K562 (cell line): Measurements from ENCODE around the gene GPATCH4. TPM values are rescaled to one million over a fixed set of nuclear protein-coding genes. Genes with fewer than 3 reads are reported as not detected.

Experiments
- ATAC-seq: fragments of 200-7000 bp; cut with Tn5 transposase; 3 replicates; pipeline ENCODE4 v1.9.1; 2020; ENCODE audit warnings: moderate library complexity
- BruUV-seq: library from RNA; stranded (reverse); fragments of 400-500 nt; replicated peaks from 2 replicates; lab custom pipeline; 2021; lab: Mats Ljungman, UMichigan
- CTCF ChIA-PET: fragments of 300-600 bp; formaldehyde crosslinking; extraction: SDS; loops from one replicate; lab custom pipeline; 2021; ENCODE audit warnings: low intra/inter-chr PET ratio; lab: Yijun Ruan, JAX
- POLR2A ChIA-PET: fragments of 300-600, 350-650 bp; sonication (Branson Sonifier 250); formaldehyde crosslinking; extraction: SDS; loops from one replicate; lab custom pipeline; 2021; ENCODE audit warnings: antibody characterized with exemption, inconsistent platforms; lab: Yijun Ruan, JAX
- DNase-seq, 4 experiments: peaks; one replicate each; pipeline versions ENCODE4 v3.0.0 to v3.0.0-alpha.2; 2011 to 2018; ENCODE audit warnings: low spot score in 3 of 4, mixed read lengths in 3 of 4; ENCODE audit errors: extremely low read depth in 1 of 4
- FAIRE-seq: peaks from 2 replicates; lab custom pipeline; 2011; peaks lifted over from hg19 to GRCh38; lab: Jason Lieb, UNC
- H2AFZ ChIP-seq: 2 replicates; pipeline ENCODE4 v1.6.0; 2011; ENCODE audit warnings: low read depth, low read length, control low read depth, inconsistent platforms
- H3K27ac ChIP-seq: fragments of 200-600 bp; 3 replicates; pipeline ENCODE4 v1.8.0; 2011; ENCODE audit warnings: low read depth, mild to moderate bottlenecking, control low read depth, inconsistent platforms, low read length, moderate library complexity, mixed read lengths; ENCODE audit errors: extremely low read depth
- H3K27me3 ChIP-seq, 2 experiments: fragments of 300-600 bp in 1 of 2; 2 replicates in 1 of 2; 3 replicates in 1 of 2; pipeline versions ENCODE4 v1.6.0 to v1.8.0; 2011; ENCODE audit warnings: inconsistent platforms in 2 of 2, low read length in 2 of 2, mild to moderate bottlenecking in 1 of 2, mixed read lengths in 1 of 2, moderate library complexity in 1 of 2; ENCODE audit not compliant: control insufficient read depth in 2 of 2, insufficient read depth in 2 of 2
- H3K36me3 ChIP-seq: fragments of 300-600 bp; 3 replicates; pipeline ENCODE4 v1.8.0; 2011; ENCODE audit warnings: mild to moderate bottlenecking, low read length, inconsistent platforms; ENCODE audit not compliant: control insufficient read depth, insufficient read depth
- H3K4me1 ChIP-seq, 2 experiments: fragments of 200-600 bp in 1 of 2; replicated peaks in 1 of 2; 2 replicates in 1 of 2; 3 replicates in 1 of 2; pipeline versions ENCODE4 v1.5.1 to v1.8.0; 2011; ENCODE audit warnings: inconsistent platforms in 2 of 2, low read length in 2 of 2, mild to moderate bottlenecking in 1 of 2, mixed read lengths in 1 of 2, moderate library complexity in 1 of 2; ENCODE audit not compliant: control insufficient read depth in 2 of 2, insufficient read depth in 2 of 2
- H3K4me2 ChIP-seq: 2 replicates; pipeline ENCODE4 v1.6.1; 2011; ENCODE audit warnings: low read length, control low read depth, inconsistent platforms, mixed read lengths; ENCODE audit not compliant: insufficient read depth
- H3K4me3 ChIP-seq: fragments of 200-600 bp; sonication (generic), shearing (Covaris generic); 2 replicates; pipeline ENCODE4 v1.5.1; 2016; ENCODE audit warnings: control low read depth, inconsistent platforms
- H3K79me2 ChIP-seq: fragments of 200-600 bp; 3 replicates; pipeline ENCODE4 v1.8.0; 2011; ENCODE audit warnings: low read length, inconsistent platforms; ENCODE audit not compliant: control insufficient read depth, insufficient read depth
- H3K9ac ChIP-seq, 2 experiments: 2 replicates each; pipeline versions ENCODE4 v1.6.0 to v1.6.1; 2011; ENCODE audit warnings: low read depth in 2 of 2, low read length in 2 of 2, control low read depth in 1 of 2, inconsistent platforms in 1 of 2, mild to moderate bottlenecking in 1 of 2, mixed read lengths in 1 of 2; ENCODE audit not compliant: insufficient read depth in 1 of 2
- H3K9me1 ChIP-seq: one replicate; pipeline ENCODE4 v1.6.0; 2011; ENCODE audit warnings: inconsistent platforms, mild to moderate bottlenecking, low read length, moderate library complexity; ENCODE audit not compliant: control insufficient read depth, insufficient read depth
- H3K9me3 ChIP-seq: replicated peaks from 2 replicates; pipeline ENCODE4 v1.5.1; 2011; ENCODE audit warnings: low read depth, low read length, inconsistent platforms; ENCODE audit not compliant: control insufficient read depth, insufficient read depth
- H4K20me1 ChIP-seq: replicated peaks from 2 replicates; pipeline ENCODE4 v1.6.1; 2011; ENCODE audit warnings: low read length, inconsistent platforms, mixed read lengths; ENCODE audit not compliant: control insufficient read depth, insufficient read depth
- ETV5 ChIP-seq: sonication (generic); formaldehyde crosslinking; IDR thresholded peaks from 2 replicates; pipeline ENCODE4 v1.4.0; 2020; ENCODE audit warnings: low read depth, mild to moderate bottlenecking, missing genetic modification reagents
- MYNN ChIP-seq, 2 experiments: sonication (generic); formaldehyde crosslinking in 1 of 2; IDR thresholded peaks; 2 replicates each; pipeline versions ENCODE4 v1.5.0 to v1.6.1; 2016 to 2020; ENCODE audit warnings: antibody characterized with exemption in 1 of 2, missing genetic modification reagents in 1 of 2
- PYGO2 ChIP-seq: fragments of 450-650 bp; IDR thresholded peaks from 2 replicates; pipeline ENCODE4 v1.6.1; 2016; ENCODE audit warnings: mild to moderate bottlenecking, missing genetic modification characterization, moderate library complexity, missing compliant biosample characterization
- WGBS: fragments of 100-300 bp; shearing (Covaris generic); methylation state at CpG from one replicate; pipeline ENCODE4 v1.1.6; 2016; ENCODE audit warnings: low coverage, mixed read lengths; ENCODE audit not compliant: insufficient coverage; ENCODE audit errors: missing lambda C conversion rate; 5-methylcytosine and 5-hydroxymethylcytosine counted together
- in situ Hi-C: fragments of 300-500 bp; cut with MboI; formaldehyde crosslinking; loops from 4 replicates; pipeline ENCODE4 v1.15.0; 2018; ENCODE audit warnings: inconsistent platforms, mixed read lengths
- intact Hi-C: fragments of 100-400 bp; cut with micrococcal nuclease; formaldehyde crosslinking; loops from 2 replicates; pipeline ENCODE4 v1.14.2; 2022
- polyA plus RNA-seq, 8 experiments: library from polyadenylated mRNA; depleted of rRNA in 4 of 8; stranded (reverse) in 5 of 8; unstranded in 3 of 8; fragments of >200 nt; fragmentation: Nextera tagmentation in 2 of 8; fragmentation: Illumina TruSeq in 1 of 8; extraction: Ambion mirVana in 2 of 8; extraction: Trizol in 1 of 8; gene quantifications; 2 replicates each; pipeline versions ENCODE4 v1.2.1 to v1.2.3, GENCODE V29; 2011 to 2014; ENCODE audit warnings: inconsistent platforms in 1 of 8, missing spikeins in 1 of 8
- total RNA-seq, 7 experiments: library from RNA; depleted of rRNA in 6 of 7; stranded (reverse); fragments of >200 nt in 6 of 7; fragmentation: Illumina TruSeq in 2 of 7; extraction: Trizol in 2 of 7; gene quantifications; 2 replicates each; pipeline versions ENCODE4 v1.2.1 to v1.2.3, GENCODE V29; 2011 to 2021; ENCODE audit warnings: low replicate concordance in 1 of 7
- TF ChIP-seq, protein P1 (sequence below): sonication (generic); formaldehyde crosslinking; IDR thresholded peaks from 2 replicates; pipeline ENCODE4 v1.8.1; 2023; ENCODE audit warnings: mild to moderate bottlenecking, missing genetic modification reagents
- TF ChIP-seq, protein P2 (sequence below): fragments of 200-800 bp; sonication (Bioruptor generic); IDR thresholded peaks from 2 replicates; pipeline ENCODE4 v1.6.1; 2017; ENCODE audit warnings: missing genetic modification characterization, missing compliant biosample characterization
- TF ChIP-seq, protein P3 (sequence below): fragments of 450-650 bp; IDR thresholded peaks from 2 replicates; pipeline ENCODE4 v1.6.1; 2016; ENCODE audit warnings: mild to moderate bottlenecking

The GPATCH4 gene
- total and polyA plus RNA-seq, 9 of the 15 experiments (the other 6 are each of a cell fraction or from before 2014, with no cell fraction given), result 43.7 to 105 (median 76.5) TPM

DNA sequence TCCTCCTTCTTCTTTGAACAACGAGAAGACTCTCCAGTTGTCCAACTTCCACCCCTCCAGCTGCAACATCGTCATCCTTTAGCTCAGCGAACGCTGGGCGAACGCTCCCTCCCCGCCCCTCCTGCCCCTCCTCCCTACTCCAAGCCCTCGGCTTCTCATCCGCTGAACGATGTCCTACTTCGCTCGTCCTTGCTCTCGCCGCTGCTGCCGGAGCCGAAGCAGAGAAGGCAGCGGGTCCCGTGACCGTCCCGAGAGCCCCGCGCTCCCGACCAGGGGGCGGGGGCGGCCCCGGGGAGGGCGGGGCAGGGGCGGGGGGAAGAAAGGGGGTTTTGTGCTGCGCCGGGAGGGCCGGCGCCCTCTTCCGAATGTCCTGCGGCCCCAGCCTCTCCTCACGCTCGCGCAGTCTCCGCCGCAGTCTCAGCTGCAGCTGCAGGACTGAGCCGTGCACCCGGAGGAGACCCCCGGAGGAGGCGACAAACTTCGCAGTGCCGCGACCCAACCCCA is 40.5 kb upstream of the GPATCH4 start, which contains the start of gene BCAN:
BCAN (plus strand) TSS at position 357 of the 504 bp plus-strand sequence. CDS start 3,938 bp downstream, outside the sequence.
- Histone ChIP-seq H3K36me3 (peaks cover 38% of the 10 kb centered on the region), H3K27ac (no peak within 1 kb of the TSS), H3K4me2 (no peak within 1 kb of the TSS), H3K27me3 (no peaks in the 10 kb centered on the region), H3K9ac (no peak within 1 kb of the TSS), H2AFZ (no peak within 1 kb of the TSS), H3K4me1 (peaks cover 0 to 18% of the 10 kb centered on the region in 2 experiments; a peak in 2 of 5 replicates), H3K9me3 (no peaks in the 10 kb centered on the region), H3K9me1 (no peaks in the 10 kb centered on the region), H3K4me3 (no peak within 1 kb of the TSS), H3K79me2 (no peaks in the 10 kb centered on the region), H4K20me1 (peaks cover 46% of the 10 kb centered on the region)
- ChIA-PET CTCF (no interaction called here), POLR2A (interaction anchor here (1.0 to 1.3 kb wide), 3 partner anchors 10 to 131 kb away, joined by 3 read pairs; no protein-coding TSS in a partner anchor)
- TF ChIP-seq, protein P1, sequence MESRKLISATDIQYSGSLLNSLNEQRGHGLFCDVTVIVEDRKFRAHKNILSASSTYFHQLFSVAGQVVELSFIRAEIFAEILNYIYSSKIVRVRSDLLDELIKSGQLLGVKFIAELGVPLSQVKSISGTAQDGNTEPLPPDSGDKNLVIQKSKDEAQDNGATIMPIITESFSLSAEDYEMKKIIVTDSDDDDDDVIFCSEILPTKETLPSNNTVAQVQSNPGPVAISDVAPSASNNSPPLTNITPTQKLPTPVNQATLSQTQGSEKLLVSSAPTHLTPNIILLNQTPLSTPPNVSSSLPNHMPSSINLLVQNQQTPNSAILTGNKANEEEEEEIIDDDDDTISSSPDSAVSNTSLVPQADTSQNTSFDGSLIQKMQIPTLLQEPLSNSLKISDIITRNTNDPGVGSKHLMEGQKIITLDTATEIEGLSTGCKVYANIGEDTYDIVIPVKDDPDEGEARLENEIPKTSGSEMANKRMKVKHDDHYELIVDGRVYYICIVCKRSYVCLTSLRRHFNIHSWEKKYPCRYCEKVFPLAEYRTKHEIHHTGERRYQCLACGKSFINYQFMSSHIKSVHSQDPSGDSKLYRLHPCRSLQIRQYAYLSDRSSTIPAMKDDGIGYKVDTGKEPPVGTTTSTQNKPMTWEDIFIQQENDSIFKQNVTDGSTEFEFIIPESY, result peak; percentile 93; the same call in 1 of the 2 replicates
- TF ChIP-seq, protein P2, sequence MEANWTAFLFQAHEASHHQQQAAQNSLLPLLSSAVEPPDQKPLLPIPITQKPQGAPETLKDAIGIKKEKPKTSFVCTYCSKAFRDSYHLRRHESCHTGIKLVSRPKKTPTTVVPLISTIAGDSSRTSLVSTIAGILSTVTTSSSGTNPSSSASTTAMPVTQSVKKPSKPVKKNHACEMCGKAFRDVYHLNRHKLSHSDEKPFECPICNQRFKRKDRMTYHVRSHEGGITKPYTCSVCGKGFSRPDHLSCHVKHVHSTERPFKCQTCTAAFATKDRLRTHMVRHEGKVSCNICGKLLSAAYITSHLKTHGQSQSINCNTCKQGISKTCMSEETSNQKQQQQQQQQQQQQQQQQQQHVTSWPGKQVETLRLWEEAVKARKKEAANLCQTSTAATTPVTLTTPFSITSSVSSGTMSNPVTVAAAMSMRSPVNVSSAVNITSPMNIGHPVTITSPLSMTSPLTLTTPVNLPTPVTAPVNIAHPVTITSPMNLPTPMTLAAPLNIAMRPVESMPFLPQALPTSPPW (CRISPR knock-in tag), result peak; percentile 29; the same call in 1 of the 2 replicates
- TF ChIP-seq, protein P3, sequence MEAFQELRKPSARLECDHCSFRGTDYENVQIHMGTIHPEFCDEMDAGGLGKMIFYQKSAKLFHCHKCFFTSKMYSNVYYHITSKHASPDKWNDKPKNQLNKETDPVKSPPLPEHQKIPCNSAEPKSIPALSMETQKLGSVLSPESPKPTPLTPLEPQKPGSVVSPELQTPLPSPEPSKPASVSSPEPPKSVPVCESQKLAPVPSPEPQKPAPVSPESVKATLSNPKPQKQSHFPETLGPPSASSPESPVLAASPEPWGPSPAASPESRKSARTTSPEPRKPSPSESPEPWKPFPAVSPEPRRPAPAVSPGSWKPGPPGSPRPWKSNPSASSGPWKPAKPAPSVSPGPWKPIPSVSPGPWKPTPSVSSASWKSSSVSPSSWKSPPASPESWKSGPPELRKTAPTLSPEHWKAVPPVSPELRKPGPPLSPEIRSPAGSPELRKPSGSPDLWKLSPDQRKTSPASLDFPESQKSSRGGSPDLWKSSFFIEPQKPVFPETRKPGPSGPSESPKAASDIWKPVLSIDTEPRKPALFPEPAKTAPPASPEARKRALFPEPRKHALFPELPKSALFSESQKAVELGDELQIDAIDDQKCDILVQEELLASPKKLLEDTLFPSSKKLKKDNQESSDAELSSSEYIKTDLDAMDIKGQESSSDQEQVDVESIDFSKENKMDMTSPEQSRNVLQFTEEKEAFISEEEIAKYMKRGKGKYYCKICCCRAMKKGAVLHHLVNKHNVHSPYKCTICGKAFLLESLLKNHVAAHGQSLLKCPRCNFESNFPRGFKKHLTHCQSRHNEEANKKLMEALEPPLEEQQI, result no peak
- no peak for TF ChIP-seq ETV5 (CRISPR knock-in tag)
- no peak for TF ChIP-seq PYGO2 (tag)
- 0 out of 2 replicates have a peak, but pooled peaks have one; percentile 8 for TF ChIP-seq MYNN (IDR thresholded peaks at IDR 0.05)
- no peak for TF ChIP-seq MYNN (CRISPR knock-in tag; IDR thresholded peaks at IDR 0.05)
- 43% methylated on average over 7 of the region's 46 CpGs for WGBS
- DNase-seq, result peak in 2 of 4 experiments; percentile 55 to 58
- no TSS peak for BruUV-seq
- in situ Hi-C loops (no loop called here), intact Hi-C loops (no loop called here)
- FAIRE-seq, result no peak
- ATAC-seq, result peak; percentile 45
